GM21723 (cell line): Measurements from ENCODE around the gene SMG7.

Experiments used
- ATAC-seq: cut with Tn5 transposase; IDR thresholded peaks from one replicate; pipeline ENCODE4 v1.9.1; 2021; ENCODE audit warnings: mild to moderate bottlenecking, moderate library complexity; ENCODE audit not compliant: unreplicated experiment

Gene SMG7

DNA sequence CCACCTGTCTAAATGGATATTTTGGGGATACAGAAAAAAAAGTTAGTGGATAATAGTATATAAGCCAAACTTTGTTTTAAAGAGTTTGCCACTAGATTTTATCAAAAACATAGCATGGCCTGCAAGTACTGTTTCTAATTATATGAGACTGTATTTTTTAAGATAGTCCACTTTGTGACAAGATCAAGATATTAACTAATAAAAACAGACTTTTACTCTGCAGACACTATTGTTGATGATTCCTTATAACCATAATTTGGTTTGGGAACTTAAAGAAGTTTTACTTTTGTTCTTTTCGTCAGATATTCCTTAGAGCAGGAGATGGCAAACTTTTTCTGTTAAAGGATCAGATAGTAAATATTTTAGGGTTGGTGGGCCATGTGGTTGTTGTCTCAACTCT is 36.4 kb downstream of the SMG7 start:
- ATAC-seq, result no peak

- no peak for ATAC-seq
Observed at GRCh38 chr1:183512450-183512849, 40.2 kb downstream of the SMG7 start.

GRCh38 chr1:183514235-183514634 is 41.9 kb downstream of the SMG7 start:
- ATAC-seq, result no peak

DNA sequence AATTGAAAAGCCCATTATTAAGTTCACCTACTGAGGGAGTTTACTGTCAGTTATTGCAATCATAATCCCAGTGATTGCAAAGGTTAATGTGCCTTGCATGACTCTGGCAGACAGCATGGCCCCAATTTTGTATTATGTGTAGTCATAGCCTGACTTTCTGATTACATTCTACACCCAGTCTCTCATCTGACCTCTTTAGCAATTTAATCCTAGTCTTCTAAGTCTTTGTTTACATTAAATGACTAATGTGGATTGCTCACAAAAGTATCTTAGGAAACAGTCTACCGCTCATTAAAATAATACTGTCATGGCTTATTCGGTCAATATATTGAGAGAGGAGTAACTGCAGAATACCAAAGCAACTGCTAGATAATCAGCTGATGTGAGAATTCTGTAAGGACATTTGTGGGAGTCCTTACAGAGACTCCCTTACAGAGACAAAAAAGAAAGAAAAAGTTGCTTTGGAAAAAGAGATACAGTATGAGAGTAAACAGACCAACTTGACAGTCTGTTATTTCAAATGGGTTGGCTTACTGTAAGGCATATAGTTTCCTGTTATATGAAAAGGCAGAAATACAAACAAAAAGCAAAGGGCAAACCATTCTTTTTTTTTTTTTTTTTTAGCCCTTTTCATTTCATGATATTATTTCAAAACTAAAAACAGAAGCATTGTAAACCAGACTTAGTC is 42.8 kb downstream of the SMG7 start:
- ATAC-seq, result no peak

GRCh38 chr1:183516725-183517124 is 44.4 kb downstream of the SMG7 start:
- ATAC-seq, result no peak

- ATAC-seq, result no peak
Observed at GRCh38 chr1:183517401-183517800, 45.1 kb downstream of the SMG7 start.

DNA sequence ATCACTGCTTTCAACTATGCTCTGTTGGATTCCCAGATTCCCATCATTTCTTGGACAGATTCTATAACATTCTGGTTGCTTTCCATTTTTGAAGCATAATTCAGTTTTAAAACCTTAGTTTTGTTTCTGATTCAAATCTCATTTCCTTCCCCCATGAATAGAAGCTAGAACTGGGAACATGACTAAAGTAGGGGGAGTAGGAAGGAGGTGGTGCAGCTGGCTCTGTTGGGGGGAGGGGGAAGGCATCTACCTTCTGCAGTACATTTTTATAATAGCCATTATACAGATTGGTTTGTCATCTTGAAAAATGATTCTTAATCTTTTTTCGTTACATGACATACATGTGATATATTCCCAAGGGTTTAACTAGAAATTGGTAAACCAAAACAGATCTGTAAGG is 48.1 kb downstream of the SMG7 start:
- no peak for ATAC-seq

DNA sequence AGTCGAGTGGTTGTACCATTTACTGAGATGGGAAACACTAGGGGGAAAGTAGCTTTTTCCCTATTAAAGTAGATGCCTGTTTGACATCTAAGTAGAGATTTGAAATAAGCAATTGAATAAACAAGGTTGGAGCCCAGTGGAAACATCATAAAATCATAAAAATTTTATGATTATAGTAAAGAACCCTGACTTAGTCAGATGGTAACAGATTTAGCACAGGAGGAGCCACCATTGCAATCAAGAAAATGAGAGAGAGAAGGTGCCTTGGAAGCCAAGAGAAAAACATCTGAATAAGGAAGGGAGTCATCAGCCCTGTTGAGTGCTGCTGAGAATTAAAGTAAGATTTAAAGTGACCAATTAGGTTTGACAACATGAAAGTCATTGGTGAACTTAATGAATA is 49.8 kb downstream of the SMG7 start:
- ATAC-seq, result no peak

- no peak for ATAC-seq
Observed at GRCh38 chr1:183528577-183528976, 56.3 kb downstream of the SMG7 start.

GRCh38 chr1:183533617-183534174 is 61.4 kb downstream of the SMG7 start:
- no peak for ATAC-seq

DNA sequence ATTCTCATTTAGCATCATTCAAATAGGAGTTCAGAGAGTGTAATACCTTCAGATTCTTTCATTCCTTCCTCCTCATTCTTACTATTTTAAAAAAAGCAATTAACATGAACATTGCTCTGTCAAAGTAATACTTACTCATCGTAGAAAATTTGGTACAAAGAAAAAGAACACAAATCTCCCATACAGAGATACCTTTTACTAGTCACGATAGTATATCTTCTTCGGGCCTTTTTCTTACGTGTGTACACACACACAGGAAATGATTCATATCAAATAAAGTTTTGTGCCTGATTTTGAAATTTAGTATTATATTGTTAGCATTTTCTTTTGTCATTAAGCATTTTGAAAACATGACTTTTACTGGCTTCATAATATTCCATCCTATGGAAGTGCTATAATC is 65.1 kb downstream of the SMG7 start:
- no peak for ATAC-seq

GRCh38 chr1:183543619-183544204 is 71.4 kb downstream of the SMG7 start:
- ATAC-seq, result no peak

GRCh38 chr1:183544598-183545297 is 72.4 kb downstream of the SMG7 start:
- ATAC-seq, result no peak

DNA sequence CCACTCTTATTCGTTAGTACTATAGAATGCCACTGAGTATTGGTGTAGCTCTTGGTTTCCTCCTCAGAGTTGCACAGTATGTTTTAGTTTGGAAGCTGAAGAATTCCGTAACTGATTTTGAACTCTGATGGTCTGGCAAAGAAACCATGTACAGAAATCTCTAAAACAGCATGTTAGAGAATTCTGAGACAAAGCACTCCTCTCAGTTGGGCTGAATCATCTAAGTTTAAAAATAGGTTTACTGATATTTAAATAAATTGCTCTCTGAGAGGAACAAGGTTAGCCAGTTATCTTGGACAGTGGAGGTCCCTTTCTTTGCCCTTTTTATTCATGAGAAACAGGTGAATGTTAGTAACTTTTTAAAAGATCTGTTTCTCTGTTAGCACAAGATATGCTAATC is 74.1 kb downstream of the SMG7 start:
- ATAC-seq, result no peak

DNA sequence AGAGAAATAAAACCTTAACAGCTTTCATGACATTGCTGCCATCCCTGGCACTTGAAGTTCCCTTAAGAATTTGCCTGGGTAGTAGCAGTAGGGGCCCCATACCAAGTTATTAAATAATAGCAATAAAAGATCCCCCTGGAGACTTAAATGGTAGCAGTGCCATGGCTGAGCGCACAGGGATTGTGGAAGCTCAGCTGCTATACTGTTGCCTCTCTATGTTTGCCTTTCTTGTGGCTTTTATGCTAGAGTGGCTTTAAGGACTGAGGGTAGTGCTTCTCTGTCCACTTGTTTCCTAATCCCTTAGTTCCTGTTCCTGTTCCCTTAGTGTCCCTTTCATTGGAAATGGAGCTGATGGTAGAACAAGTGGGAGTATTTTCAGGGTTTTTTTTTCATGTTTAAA is 75.8 kb downstream of the SMG7 start:
- ATAC-seq, result no peak

GRCh38 chr1:183550915-183551314 is 78.6 kb downstream of the SMG7 start:
- no peak for ATAC-seq

GRCh38 chr1:183551924-183552323 is 79.6 kb downstream of the SMG7 start:
- no peak for ATAC-seq

GRCh38 chr1:183552441-183552840 is 80.1 kb downstream of the SMG7 start:
- no peak for ATAC-seq

GRCh38 chr1:183552891-183553290 is 80.6 kb downstream of the SMG7 start:
- ATAC-seq, result no peak

- no peak for ATAC-seq
Observed at GRCh38 chr1:183553331-183553730, 81.0 kb downstream of the SMG7 start.

- ATAC-seq, result no peak
Observed at GRCh38 chr1:183553764-183554163, 81.5 kb downstream of the SMG7 start.

GRCh38 chr1:183554577-183554976 is 82.3 kb downstream of the SMG7 start:
- no peak for ATAC-seq
